HepG2 (cell line): ENCODE measurements around the gene TMED6. TPM values are rescaled to one million over a fixed set of nuclear protein-coding genes. Genes with fewer than 3 reads are reported as not detected.

Source experiments
- CBFB ChIP-seq: sonication (generic); formaldehyde crosslinking; IDR thresholded peaks from 2 replicates; pipeline ENCODE4 v1.4.0; 2020; ENCODE audit warnings: missing genetic modification reagents
- DMAP1 ChIP-seq: IDR thresholded peaks from 2 replicates; pipeline ENCODE4 v1.6.1; 2016
- ESRRA ChIP-seq: sonication (generic); formaldehyde crosslinking; IDR thresholded peaks from 2 replicates; pipeline ENCODE4 v1.5.1; 2020; ENCODE audit warnings: mild to moderate bottlenecking, low read depth, missing genetic modification reagents
- ISL2 ChIP-seq: sonication (generic); formaldehyde crosslinking; IDR thresholded peaks from 2 replicates; pipeline ENCODE4 v1.5.0; 2020; ENCODE audit warnings: missing genetic modification reagents
- KLF12 ChIP-seq: sonication (generic); formaldehyde crosslinking; IDR thresholded peaks from 2 replicates; pipeline ENCODE4 v1.4.0; 2020; ENCODE audit warnings: missing genetic modification reagents, borderline replicate concordance
- KLF16 ChIP-seq, 2 experiments: sonication (generic) in 1 of 2; formaldehyde crosslinking in 1 of 2; IDR thresholded peaks; 2 replicates each; pipeline versions ENCODE4 v1.6.1 to v1.8.0; 2016 to 2023; ENCODE audit warnings: missing genetic modification reagents in 2 of 2, missing compliant biosample characterization in 1 of 2
- MIXL1 ChIP-seq: IDR thresholded peaks from 2 replicates; pipeline ENCODE4 v1.6.1; 2016
- MXI1 ChIP-seq: IDR thresholded peaks from 3 replicates; pipeline ENCODE4 v1.6.1; 2012; ENCODE audit warnings: low read depth, low read length, inconsistent platforms, borderline replicate concordance
- NCOA1 ChIP-seq: sonication (generic); formaldehyde crosslinking; IDR thresholded peaks from 2 replicates; pipeline ENCODE4 v1.9.0; 2021; ENCODE audit warnings: missing genetic modification reagents
- NCOA2 ChIP-seq: sonication (generic); formaldehyde crosslinking; IDR thresholded peaks from 2 replicates; pipeline ENCODE4 v1.8.0; 2022; ENCODE audit warnings: inconsistent platforms
- PAWR ChIP-seq: sonication (generic); formaldehyde crosslinking; IDR thresholded peaks from 2 replicates; pipeline ENCODE4 v1.4.0; 2020; ENCODE audit warnings: missing genetic modification reagents, mild to moderate bottlenecking, borderline replicate concordance
- POGZ ChIP-seq: sonication (generic); formaldehyde crosslinking; IDR thresholded peaks from 2 replicates; pipeline ENCODE4 v1.4.0; 2020; ENCODE audit warnings: mild to moderate bottlenecking, missing genetic modification reagents
- SAFB2 ChIP-seq: sonication (generic); formaldehyde crosslinking; IDR thresholded peaks from 2 replicates; pipeline ENCODE4 v1.5.1; 2020; ENCODE audit warnings: missing genetic modification reagents, low read depth, mild to moderate bottlenecking, borderline replicate concordance
- TGIF2 ChIP-seq: IDR thresholded peaks from 2 replicates; pipeline ENCODE4 v1.6.1; 2016; ENCODE audit warnings: control low read depth, missing compliant biosample characterization
- ZFAT ChIP-seq: sonication (generic); formaldehyde crosslinking; conservative IDR thresholded peaks from 2 replicates; pipeline ENCODE4 v1.8.1; 2023; ENCODE audit warnings: missing genetic modification reagents, inconsistent platforms
- ZNF44 ChIP-seq: sonication (generic); formaldehyde crosslinking; IDR thresholded peaks from 2 replicates; pipeline ENCODE4 v1.5.1; 2020; ENCODE audit warnings: mild to moderate bottlenecking, missing genetic modification reagents
- ZNF614 ChIP-seq: IDR thresholded peaks from 2 replicates; pipeline ENCODE4 v1.6.1; 2018; ENCODE audit warnings: missing biosample characterization, missing genetic modification reagents, inconsistent platforms, borderline replicate concordance
- polyA plus RNA-seq, 8 experiments: library from polyadenylated mRNA; depleted of rRNA in 3 of 8; stranded (reverse) in 7 of 8; unstranded in 1 of 8; fragments of >200 nt; fragmentation: Illumina TruSeq in 4 of 8; extraction: Trizol in 4 of 8; gene quantifications; 2 replicates each; pipeline versions ENCODE4 v1.2.1 to v1.2.3, GENCODE V29; 2011 to 2016; ENCODE audit warnings: low read depth in 4 of 8, missing spikeins in 1 of 8, mixed read lengths in 1 of 8; ENCODE audit not compliant: insufficient read depth in 1 of 8
- total RNA-seq, 5 experiments: library from RNA; depleted of rRNA; stranded (reverse); fragments of >200 nt; fragmentation: Illumina TruSeq; extraction: Trizol; gene quantifications; 2 replicates each; pipeline ENCODE4 v1.2.3, GENCODE V29; 2016; ENCODE audit warnings: low read depth in 1 of 5
- TF ChIP-seq, protein P1 (sequence below): fragments of 450-650 bp; IDR thresholded peaks from 2 replicates; pipeline ENCODE4 v1.6.1; 2017; ENCODE audit warnings: mild to moderate bottlenecking
- TF ChIP-seq, protein P2 (sequence below): sonication (generic); formaldehyde crosslinking; conservative IDR thresholded peaks from 2 replicates; pipeline ENCODE4 v1.4.0; 2020; ENCODE audit warnings: missing genetic modification reagents
- TF ChIP-seq, protein P3 (sequence below): sonication (generic); formaldehyde crosslinking; IDR thresholded peaks from 2 replicates; pipeline ENCODE4 v1.4.0; 2020; ENCODE audit warnings: missing genetic modification reagents
- TF ChIP-seq, protein P4 (sequence below): sonication (generic); formaldehyde crosslinking; IDR thresholded peaks from 2 replicates; pipeline ENCODE4 v1.5.0; 2020; ENCODE audit warnings: mild to moderate bottlenecking, missing genetic modification reagents

The TMED6 gene
- total and polyA plus RNA-seq, 2 of the 13 experiments (the other 11 are each of a cell fraction or from before 2014, with no cell fraction given), result 9.8 to 14.4 TPM

GRCh38 chr16:69330286-69331109, 21.1 kb downstream of the TMED6 start, which contains the start of gene PDF (continued):
- TF ChIP-seq, protein P1, sequence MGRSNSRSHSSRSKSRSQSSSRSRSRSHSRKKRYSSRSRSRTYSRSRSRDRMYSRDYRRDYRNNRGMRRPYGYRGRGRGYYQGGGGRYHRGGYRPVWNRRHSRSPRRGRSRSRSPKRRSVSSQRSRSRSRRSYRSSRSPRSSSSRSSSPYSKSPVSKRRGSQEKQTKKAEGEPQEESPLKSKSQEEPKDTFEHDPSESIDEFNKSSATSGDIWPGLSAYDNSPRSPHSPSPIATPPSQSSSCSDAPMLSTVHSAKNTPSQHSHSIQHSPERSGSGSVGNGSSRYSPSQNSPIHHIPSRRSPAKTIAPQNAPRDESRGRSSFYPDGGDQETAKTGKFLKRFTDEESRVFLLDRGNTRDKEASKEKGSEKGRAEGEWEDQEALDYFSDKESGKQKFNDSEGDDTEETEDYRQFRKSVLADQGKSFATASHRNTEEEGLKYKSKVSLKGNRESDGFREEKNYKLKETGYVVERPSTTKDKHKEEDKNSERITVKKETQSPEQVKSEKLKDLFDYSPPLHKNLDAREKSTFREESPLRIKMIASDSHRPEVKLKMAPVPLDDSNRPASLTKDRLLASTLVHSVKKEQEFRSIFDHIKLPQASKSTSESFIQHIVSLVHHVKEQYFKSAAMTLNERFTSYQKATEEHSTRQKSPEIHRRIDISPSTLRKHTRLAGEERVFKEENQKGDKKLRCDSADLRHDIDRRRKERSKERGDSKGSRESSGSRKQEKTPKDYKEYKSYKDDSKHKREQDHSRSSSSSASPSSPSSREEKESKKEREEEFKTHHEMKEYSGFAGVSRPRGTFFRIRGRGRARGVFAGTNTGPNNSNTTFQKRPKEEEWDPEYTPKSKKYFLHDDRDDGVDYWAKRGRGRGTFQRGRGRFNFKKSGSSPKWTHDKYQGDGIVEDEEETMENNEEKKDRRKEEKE, result no peak
- TF ChIP-seq MXI1, result peak; percentile 91; the same call in 2 of the 3 replicates
- TF ChIP-seq, protein P2, sequence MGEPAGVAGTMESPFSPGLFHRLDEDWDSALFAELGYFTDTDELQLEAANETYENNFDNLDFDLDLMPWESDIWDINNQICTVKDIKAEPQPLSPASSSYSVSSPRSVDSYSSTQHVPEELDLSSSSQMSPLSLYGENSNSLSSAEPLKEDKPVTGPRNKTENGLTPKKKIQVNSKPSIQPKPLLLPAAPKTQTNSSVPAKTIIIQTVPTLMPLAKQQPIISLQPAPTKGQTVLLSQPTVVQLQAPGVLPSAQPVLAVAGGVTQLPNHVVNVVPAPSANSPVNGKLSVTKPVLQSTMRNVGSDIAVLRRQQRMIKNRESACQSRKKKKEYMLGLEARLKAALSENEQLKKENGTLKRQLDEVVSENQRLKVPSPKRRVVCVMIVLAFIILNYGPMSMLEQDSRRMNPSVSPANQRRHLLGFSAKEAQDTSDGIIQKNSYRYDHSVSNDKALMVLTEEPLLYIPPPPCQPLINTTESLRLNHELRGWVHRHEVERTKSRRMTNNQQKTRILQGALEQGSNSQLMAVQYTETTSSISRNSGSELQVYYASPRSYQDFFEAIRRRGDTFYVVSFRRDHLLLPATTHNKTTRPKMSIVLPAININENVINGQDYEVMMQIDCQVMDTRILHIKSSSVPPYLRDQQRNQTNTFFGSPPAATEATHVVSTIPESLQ (CRISPR knock-in tag), result peak; percentile 86; the same call in 1 of the 2 replicates
- TF ChIP-seq ISL2 (CRISPR knock-in tag), result peak; percentile 84
- TF ChIP-seq CBFB, result peak; percentile 84
- TF ChIP-seq ZNF44 (CRISPR knock-in tag), result peak; percentile 98
- peak; percentile 16; the same call in 1 of the 2 replicates for TF ChIP-seq ESRRA (CRISPR knock-in tag)
- no peak for TF ChIP-seq NCOA1
- TF ChIP-seq ZNF614 (CRISPR knock-in tag), result peak; percentile 95; the same call in 1 of the 2 replicates
- TF ChIP-seq, protein P3, sequence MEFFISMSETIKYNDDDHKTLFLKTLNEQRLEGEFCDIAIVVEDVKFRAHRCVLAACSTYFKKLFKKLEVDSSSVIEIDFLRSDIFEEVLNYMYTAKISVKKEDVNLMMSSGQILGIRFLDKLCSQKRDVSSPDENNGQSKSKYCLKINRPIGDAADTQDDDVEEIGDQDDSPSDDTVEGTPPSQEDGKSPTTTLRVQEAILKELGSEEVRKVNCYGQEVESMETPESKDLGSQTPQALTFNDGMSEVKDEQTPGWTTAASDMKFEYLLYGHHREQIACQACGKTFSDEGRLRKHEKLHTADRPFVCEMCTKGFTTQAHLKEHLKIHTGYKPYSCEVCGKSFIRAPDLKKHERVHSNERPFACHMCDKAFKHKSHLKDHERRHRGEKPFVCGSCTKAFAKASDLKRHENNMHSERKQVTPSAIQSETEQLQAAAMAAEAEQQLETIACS (CRISPR knock-in tag), result no peak
- TF ChIP-seq ZFAT, result no peak
- TF ChIP-seq KLF16 (CRISPR knock-in tag; IDR thresholded peaks at IDR 0.05), result peak in 1 of 2 experiments; percentile 96; a peak in 2 of 4 replicates
- peak; percentile 4 for TF ChIP-seq TGIF2 (CRISPR knock-in tag)
- peak; percentile 76; the same call in 1 of the 2 replicates for TF ChIP-seq KLF12
- 0 out of 2 replicates have a peak, but pooled peaks have one; percentile 21 for TF ChIP-seq PAWR
- peak; percentile 83 for TF ChIP-seq POGZ (CRISPR knock-in tag)
- TF ChIP-seq DMAP1, result peak; percentile 90
- TF ChIP-seq MIXL1, result peak; percentile 80; the same call in 1 of the 2 replicates
- TF ChIP-seq NCOA2 (CRISPR knock-in tag), result peak; percentile 38; the same call in 1 of the 2 replicates
- TF ChIP-seq, protein P4, sequence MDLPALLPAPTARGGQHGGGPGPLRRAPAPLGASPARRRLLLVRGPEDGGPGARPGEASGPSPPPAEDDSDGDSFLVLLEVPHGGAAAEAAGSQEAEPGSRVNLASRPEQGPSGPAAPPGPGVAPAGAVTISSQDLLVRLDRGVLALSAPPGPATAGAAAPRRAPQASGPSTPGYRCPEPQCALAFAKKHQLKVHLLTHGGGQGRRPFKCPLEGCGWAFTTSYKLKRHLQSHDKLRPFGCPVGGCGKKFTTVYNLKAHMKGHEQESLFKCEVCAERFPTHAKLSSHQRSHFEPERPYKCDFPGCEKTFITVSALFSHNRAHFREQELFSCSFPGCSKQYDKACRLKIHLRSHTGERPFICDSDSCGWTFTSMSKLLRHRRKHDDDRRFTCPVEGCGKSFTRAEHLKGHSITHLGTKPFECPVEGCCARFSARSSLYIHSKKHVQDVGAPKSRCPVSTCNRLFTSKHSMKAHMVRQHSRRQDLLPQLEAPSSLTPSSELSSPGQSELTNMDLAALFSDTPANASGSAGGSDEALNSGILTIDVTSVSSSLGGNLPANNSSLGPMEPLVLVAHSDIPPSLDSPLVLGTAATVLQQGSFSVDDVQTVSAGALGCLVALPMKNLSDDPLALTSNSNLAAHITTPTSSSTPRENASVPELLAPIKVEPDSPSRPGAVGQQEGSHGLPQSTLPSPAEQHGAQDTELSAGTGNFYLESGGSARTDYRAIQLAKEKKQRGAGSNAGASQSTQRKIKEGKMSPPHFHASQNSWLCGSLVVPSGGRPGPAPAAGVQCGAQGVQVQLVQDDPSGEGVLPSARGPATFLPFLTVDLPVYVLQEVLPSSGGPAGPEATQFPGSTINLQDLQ, result no peak; the same call in 1 of the 2 replicates
- peak; percentile 97; the same call in 1 of the 2 replicates for TF ChIP-seq SAFB2 (CRISPR knock-in tag)
